Stromal cell of bone marrow (primary cell): ENCODE results near the gene ABCA9.
"Not testable (repeated sequence)": the region's sequence is repeated elsewhere in the genome, so short reads cannot be mapped to it uniquely, and the experiment has no call there.

Experiments
- DNase-seq: peaks from one replicate; pipeline ENCODE4 v3.0.0-alpha.2; 2012; ENCODE audit warnings: low read depth

ABCA9 gene

GRCh38 chr17:69060822-69061221 lies at the start of gene ABCA9:
ABCA9 (minus strand) TSS chr17:69060927; CDS start chr17:69051126, 9,801 bp downstream.
- DNase-seq, result peak; percentile 92

- no peak for DNase-seq
Observed at GRCh38 chr17:69105907-69106730, 45.4 kb upstream of the ABCA9 start.

GRCh38 chr17:69103557-69104233 lies 43.0 kb upstream of the ABCA9 start:
- no peak for DNase-seq

GRCh38 chr17:69098625-69099024 lies 37.9 kb upstream of the ABCA9 start:
- DNase-seq, result no peak

GRCh38 chr17:69096541-69096940 lies 35.8 kb upstream of the ABCA9 start:
- no peak for DNase-seq

GRCh38 chr17:69093995-69094394 lies 33.3 kb upstream of the ABCA9 start:
- no peak for DNase-seq

- no peak for DNase-seq
Observed at GRCh38 chr17:69093279-69093789, 32.6 kb upstream of the ABCA9 start.

GRCh38 chr17:69090365-69090764 lies 29.6 kb upstream of the ABCA9 start:
- no peak for DNase-seq

GRCh38 chr17:69088643-69089200 lies 28.0 kb upstream of the ABCA9 start:
- DNase-seq, result no peak

- DNase-seq, result no peak
Observed at GRCh38 chr17:69086641-69087040, 25.9 kb upstream of the ABCA9 start.

- DNase-seq, result no peak
Observed at GRCh38 chr17:69084911-69085310, 24.2 kb upstream of the ABCA9 start.

GRCh38 chr17:69082696-69083095 lies 22.0 kb upstream of the ABCA9 start:
- DNase-seq, result no peak

GRCh38 chr17:69078864-69079263 lies 18.1 kb upstream of the ABCA9 start:
- no peak for DNase-seq

- DNase-seq, result no peak
Observed at GRCh38 chr17:69075823-69076222, 15.1 kb upstream of the ABCA9 start.

- not testable (repeated sequence) for DNase-seq
Observed at GRCh38 chr17:69073392-69073791, 12.7 kb upstream of the ABCA9 start.

GRCh38 chr17:69072803-69073256 lies 12.1 kb upstream of the ABCA9 start:
- DNase-seq, result not testable (repeated sequence)

- DNase-seq, result not testable (repeated sequence)
Observed at GRCh38 chr17:69071233-69071586, 10.5 kb upstream of the ABCA9 start.

GRCh38 chr17:69070378-69071232 lies 9.9 kb upstream of the ABCA9 start:
- DNase-seq, result not testable (repeated sequence)

- no peak for DNase-seq
Observed at GRCh38 chr17:69069226-69069750, 8.6 kb upstream of the ABCA9 start.

GRCh38 chr17:69067274-69068047 lies 6.7 kb upstream of the ABCA9 start:
- no peak for DNase-seq

GRCh38 chr17:69066482-69066881 lies 5.8 kb upstream of the ABCA9 start:
- DNase-seq, result no peak
